Stimulated activated CD8-positive, alpha-beta memory T cell treated with anti-CD3 and anti-CD28 coated beads, Interleukin-12 subunit alpha, Interleukin-12 subunit beta, amount 100 ng/mL, for 4 hours (primary cell): ENCODE results near the gene AQP3.
"Not testable (repeated sequence)": the region's sequence is repeated elsewhere in the genome, so short reads cannot be mapped to it uniquely, and the experiment has no call there.

Source experiments
- DNase-seq: peaks from one replicate; pipeline ENCODE4 v3.0.0-alpha.2; 2020; ENCODE audit warnings: low read depth

The AQP3 gene

DNA sequence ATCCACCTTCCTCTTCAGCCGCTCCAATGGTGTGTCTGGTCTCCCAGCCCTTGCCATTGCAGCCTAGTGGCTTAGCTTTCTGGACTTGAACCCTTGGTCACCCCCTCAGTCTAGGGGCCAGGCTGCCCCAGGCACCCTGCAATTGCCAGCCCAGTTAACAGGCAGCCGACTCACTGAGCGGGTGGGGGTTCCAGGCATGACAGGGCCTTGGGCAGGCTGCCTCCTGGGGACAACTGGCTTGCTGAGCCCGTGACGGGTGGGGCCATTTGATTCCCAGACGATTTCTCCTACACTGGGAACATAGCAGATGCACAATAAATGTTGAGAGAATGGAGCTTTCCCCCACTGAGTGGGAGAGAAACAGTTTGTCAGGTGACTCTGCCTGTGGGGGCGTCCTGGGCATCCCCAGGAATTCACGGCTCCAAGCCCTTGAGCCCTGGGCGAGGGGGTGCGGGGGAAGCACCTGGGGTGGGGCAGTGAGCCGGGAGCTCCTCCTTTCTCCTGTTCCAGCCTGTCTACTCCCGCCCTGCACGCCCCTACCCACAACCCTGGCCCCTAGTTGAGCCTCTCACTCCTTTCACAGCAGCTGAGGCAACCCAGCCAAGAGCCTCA, 32.4 kb downstream of the AQP3 start:
- DNase-seq, result no peak

DNA sequence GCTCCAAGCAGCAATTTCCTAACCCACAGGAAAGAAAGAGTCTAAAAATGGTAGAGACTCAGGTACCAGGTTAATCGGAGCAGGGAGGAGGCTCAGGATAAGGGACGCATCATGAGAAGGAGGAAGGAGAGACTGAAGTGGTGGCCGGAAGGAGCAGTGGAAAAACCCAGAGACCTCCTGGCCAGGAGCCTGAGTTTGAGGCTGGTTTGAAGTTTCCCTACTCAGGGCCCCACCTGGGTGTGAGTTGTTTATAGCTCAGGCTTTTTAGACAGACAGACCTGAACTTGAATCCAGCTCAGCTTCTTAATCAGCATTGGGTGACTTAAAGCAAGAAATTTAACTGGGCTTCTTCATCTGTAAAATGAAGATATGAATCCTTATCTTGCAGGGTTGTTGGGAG, 33.1 kb downstream of the AQP3 start:
- DNase-seq, result no peak

DNA sequence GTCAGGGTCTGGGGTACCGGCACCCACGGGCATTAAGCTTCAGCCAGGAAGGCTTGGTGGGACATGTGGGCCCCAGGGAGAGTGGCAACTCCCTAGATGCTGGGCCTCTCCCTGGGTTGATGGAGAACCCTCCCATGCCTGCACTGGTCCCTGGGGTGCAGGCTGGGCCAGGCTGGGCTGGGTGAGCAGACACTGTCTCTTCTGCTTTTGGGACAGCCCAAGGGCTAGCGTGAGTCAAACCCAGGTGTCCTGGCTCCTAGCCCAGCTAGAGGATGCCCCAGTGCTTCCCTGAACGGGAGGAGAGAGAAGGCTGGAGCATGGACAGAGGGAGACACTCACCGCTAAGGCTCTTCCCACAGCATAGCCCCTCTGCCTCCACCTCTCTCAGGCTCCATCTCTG, 39.3 kb downstream of the AQP3 start:
- DNase-seq, result no peak

DNA sequence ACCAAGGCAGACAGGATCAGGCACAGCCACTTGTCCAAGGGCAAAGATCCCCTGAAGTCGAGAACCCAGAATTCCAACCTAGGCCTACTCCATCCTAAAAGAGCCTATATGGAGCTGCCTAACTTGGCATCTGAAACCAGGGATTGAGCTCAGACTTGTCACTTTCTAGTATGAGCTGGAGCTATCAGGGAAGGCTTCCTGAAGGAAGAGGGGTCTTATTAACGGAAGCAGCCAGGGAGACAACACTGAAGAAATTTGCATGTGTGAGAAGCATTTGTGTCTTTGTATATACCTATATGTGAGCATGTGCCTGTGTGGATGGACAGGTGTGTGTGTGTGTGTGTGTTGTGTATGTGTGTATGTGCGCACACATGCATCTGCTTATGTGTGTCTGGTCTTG, 40.3 kb downstream of the AQP3 start:
- no peak for DNase-seq

DNA sequence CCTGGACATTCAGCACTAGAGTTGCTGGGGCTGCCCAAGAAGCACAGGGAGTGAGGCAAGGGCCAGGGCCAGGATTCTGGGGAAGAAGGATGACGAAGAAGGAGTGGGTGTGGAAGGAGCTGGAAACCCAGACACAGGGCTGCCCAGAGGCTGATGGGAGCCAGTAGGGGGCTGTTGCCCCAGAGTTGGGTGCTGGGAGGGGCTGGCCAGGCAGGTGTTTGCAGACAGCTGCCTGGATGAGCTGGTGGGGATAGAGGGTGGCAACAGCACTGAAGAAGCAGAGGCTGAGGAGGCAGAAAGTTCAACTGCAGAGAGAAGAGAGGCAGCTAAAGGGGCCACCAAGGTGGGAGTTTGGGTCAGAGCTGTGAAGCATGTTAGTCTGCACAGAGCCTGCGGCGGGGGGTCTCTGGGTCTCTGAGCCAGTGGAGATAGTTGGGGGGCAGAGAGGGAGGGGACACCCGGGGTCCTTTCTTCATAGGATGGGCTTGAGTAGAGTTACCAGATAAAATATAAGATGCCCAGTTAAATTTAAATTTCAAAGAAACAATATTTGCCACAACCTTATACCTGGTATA, 42.5 kb downstream of the AQP3 start:
- DNase-seq, result no peak

DNA sequence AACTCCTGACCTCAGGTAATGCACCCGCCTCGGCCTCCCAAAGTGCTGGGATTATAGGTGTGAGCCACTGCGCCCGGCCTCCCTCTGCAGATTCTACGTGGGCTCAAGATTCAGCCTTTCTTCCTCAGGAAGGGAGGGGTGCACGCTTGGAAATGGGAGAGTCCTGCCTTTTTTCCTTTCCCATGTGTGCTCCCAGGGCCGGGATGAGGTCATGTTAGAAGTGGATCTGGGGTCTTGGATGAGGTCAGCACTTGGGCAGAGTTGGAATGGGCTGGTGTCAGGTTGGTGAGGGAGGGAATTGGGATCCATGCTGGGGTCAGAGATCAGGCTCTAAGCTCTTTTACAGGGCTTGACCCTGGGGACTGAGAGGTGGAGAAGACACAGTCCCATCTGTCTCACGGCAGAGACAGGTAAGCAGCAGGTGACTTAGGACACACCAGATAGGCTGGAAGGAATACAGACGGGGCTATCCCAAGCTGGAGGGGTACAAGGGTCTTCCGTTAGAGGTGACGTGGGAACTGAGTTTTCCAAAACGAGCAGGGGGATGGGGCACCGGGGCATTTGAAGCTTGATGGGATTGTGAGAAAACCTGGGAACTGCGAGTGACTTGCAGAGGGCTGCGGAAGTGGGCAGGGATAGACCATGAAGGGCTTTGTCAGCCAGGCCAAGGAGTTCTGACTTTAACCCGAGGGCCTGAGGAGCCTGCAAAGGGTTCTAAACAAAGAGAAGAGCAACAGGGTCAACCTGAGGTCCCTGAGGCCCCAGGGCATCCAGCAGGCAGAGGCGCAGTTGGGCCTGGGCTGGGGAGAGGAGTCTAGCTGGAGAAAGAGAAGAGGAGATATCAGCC, 43.2 kb downstream of the AQP3 start:
- no peak for DNase-seq

DNA sequence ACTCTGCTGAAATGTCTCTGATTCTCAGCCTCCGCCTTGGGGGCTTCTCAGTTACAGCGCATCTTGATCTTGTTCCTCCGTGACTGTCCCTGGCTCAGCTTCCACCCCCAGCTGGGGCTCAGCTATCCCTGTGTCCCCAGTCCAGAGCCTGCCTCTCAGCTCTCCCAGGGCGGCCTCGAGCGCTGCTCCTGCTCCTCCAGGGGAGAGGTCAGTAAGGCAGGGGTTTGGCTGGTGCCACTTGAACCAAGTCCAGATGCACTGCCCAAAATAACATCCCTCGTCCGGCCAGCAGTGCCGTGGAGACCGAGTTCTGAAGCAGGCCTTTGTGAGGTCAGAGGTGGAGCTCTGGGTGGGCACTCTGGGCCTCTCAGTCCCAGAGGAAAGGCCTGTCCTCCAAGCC, 45.0 kb downstream of the AQP3 start, which contains the start of gene AQP7:
Gene AQP7 (minus strand): TSS at position 198 of the 400 bp plus-strand sequence. CDS start 1,306 bp downstream, outside the sequence.
- DNase-seq, result not testable (repeated sequence)

DNA sequence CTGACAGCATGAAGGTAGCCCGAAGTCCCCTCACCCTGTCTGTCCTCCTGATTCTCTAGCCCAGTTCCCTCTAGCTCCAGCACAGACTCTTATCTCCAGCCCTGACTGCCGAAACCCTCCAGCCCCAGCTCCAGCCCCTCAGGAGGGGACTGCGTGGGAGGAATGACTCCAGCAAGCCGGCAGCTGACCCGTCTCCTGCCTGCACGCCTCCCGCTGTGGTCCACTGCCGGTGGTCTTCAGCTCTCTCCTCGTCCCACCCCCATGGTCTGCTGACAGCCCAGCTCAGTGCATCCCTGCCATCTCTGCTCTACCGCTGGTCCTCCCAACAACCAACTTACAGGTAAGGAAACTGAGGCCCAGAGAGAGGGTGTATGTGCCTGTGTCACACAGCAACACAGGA, 45.6 kb downstream of the AQP3 start:
- not testable (repeated sequence) for DNase-seq

DNA sequence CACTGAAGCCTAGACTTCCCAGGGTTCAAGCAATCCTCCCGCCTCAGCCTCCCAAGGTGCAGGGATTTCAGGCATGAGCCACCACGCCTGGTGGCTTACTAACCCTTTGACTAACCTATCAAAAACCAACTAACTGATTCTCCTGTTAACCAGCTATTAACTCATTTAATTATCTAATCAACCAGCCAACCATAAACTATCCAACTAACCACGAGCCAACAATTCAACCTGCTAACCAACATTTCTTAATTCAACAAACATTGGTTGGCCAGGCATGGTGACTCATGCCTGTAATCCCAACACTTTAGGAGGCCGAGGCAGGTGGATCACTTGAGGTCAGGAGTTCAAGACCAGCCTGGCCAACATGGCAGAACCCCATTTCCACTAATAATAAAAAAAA, 48.3 kb downstream of the AQP3 start:
- DNase-seq, result not testable (repeated sequence)

DNA sequence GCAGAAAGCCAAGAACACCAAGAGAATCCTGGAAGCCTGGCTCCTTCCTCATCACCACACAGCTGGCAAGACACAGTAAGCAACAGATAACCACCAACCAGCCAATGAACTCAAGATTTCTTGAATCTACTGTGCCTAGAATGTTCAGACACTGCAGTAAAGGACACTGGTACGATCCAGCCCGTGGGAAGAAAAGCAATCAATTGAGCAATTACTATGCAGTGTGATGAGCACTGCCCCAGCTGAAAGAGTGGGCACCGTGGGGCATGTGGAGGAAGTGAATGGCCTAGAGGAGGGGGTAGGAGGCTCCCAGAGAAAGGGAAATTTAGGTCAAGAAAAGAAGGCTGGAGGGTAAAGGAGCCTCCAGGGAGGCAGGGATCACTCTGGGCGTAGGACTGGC, 49.6 kb downstream of the AQP3 start:
- DNase-seq, result not testable (repeated sequence)

DNA sequence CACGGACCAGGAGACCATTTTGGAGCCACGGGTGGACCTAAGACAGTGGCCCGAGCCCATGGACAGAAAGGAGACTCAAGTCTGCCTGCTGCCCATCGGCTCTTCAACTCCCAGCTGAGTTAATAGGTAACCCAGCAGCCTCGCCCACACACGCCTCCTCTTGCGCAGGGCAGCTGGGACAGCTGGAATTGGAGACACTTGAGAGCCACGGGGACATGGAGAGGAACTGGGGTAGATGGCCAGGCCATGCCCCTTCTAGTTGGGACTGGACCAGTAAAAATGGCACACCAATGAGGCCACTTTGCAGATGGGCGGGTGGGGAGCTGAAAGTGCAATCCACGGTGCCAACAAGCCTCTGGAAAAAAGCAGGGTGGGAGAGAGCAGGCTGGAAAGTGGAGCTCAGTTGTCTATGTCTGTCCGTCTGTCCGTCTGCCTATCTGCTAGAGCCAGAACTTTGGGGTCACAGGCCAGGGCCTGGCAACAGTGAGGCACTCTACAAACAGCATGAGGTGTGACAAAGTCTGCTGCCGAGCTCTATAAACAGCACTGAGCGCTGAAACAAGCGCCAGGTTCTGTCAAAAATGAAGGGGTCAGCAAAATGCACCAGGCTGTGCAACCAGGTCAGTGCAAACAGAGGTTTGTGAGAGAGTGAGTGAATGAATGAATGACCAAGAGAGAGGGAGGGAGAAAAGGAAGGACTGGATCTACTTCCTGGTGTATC, 52.1 kb downstream of the AQP3 start:
- not testable (repeated sequence) for DNase-seq

DNA sequence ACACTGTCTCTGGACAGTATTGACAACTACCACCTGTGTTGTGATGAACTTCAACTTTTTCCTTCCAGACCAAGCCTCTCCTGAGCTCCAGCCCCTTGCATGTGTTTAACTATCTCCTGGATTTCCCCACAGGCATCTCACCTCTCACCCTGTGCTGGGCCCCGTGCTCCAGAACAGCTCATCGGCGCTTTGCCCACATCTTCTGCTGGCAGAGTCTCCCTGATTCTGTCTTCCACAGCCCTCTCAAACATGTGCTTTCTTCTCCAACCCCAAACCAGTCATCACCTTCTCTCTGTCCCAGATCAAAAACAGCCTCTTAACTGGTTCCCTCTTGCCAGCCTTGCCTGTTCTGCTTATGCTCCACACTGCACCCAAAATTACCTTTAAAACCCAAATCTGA, 53.4 kb downstream of the AQP3 start:
- not testable (repeated sequence) for DNase-seq

DNA sequence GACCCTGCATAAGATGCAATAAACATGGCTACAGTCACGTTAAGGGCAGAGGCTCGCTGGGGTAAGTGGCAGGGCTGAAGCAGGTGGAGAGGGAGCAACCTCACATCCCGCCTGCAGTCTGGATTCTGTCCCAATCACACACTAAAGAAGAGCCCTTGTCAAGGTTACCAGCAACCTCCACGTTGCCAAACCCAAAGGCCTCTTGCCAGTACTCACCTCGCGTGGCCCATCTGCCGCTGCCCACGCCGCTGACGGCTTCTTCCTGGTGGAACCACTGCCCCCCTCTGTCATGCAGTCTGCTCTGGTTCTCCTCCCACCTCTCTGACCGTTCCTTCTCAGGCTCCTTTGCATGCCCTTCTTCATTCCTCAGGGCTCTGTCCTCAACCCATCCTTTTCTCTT, 53.8 kb downstream of the AQP3 start:
- no peak for DNase-seq

DNA sequence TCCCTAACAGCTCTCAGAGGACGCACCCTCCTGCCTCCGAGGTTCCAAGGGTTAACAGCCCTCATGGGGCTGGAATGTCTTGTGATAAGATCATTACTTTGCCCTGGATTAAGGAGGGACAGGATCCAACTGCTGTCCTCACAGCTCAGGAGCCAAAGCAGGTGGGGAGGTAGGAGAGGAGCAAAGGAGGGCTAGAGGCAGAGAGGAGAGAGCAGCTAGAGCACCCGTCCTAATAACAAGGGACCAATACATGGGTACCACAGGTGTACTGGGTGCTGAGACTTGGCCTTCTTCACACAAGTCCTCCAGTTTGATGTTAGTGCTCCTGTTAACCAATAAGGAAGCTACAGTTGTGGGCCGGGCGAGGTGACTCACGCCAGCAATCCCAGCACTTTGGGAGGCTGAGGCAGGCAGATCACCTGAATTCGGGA, 54.8 kb downstream of the AQP3 start:
- not testable (repeated sequence) for DNase-seq
